ENCODE data around the gene HHIPL1. TPM values are rescaled to one million over a fixed set of nuclear protein-coding genes. Genes with fewer than 3 reads are reported as not detected.

Gene HHIPL1
- total RNA-seq, 1 experiment from 2014 or later, result 0.06 TPM

DNA sequence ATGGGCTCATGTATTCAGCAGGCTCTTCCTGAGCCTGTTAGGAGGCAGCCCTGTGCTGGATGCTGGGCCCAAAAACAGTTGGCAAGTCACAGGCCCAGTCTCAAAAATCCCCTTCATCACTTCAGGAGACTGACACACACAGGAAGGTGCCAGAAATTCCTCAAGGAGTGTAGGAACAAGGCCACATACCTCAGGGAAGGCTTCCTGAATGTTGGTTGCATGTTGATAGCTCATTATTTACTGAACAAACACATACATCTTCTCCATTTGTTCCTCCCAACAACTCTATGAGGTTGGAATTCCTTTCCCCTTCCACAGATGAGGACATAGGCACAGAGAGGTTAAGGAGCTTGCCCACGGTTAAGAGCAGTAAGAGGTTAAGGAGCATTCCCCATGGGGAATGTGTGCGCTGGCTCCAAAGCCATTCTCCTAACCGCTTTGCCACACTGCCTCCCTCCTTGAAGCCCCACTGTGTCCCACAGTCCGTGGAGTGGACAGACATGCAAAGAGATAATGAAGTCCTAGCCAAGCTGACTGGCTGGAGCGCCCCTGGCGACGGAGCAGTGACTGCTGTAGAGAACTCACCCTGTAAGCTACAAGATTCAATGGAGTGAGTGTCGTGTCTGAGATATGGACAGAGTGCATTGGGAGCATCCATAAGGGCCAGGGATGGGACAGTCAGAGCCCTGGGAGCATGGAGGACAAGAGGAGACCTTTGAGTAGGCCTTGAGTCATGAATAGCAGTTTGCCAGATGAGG lies 3.3 kb downstream of the HHIPL1 start:
- Histone ChIP-seq H3K27me3 (replicated peaks; ENCODE audit: insufficient read depth, low read depth, low read length, poor library complexity) (peaks cover 17% of the 10 kb centered on the region), H3K27ac (ENCODE audit: low read depth, low read length, poor library complexity, severe bottlenecking) (no peak overlapping the region), H3K9me3 (ENCODE audit: low read depth, low read length, poor library complexity, severe bottlenecking) (no peaks in the 10 kb centered on the region), H3K4me1 (ENCODE audit: insufficient read depth, low read length, poor library complexity, severe bottlenecking) (no peaks in the 10 kb centered on the region), H3K36me3 (ENCODE audit: insufficient read depth, low read length, poor library complexity, severe bottlenecking) (no peaks in the 10 kb centered on the region), H3K4me3 (ENCODE audit: low read depth, low read length, poor library complexity, severe bottlenecking) (no peak overlapping the region)
- intact Hi-C loops (cut with micrococcal nuclease; ENCODE audit: unreplicated experiment), result no loop called here
- TF ChIP-seq, protein P1, sequence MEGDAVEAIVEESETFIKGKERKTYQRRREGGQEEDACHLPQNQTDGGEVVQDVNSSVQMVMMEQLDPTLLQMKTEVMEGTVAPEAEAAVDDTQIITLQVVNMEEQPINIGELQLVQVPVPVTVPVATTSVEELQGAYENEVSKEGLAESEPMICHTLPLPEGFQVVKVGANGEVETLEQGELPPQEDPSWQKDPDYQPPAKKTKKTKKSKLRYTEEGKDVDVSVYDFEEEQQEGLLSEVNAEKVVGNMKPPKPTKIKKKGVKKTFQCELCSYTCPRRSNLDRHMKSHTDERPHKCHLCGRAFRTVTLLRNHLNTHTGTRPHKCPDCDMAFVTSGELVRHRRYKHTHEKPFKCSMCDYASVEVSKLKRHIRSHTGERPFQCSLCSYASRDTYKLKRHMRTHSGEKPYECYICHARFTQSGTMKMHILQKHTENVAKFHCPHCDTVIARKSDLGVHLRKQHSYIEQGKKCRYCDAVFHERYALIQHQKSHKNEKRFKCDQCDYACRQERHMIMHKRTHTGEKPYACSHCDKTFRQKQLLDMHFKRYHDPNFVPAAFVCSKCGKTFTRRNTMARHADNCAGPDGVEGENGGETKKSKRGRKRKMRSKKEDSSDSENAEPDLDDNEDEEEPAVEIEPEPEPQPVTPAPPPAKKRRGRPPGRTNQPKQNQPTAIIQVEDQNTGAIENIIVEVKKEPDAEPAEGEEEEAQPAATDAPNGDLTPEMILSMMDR (conservative IDR thresholded peaks at IDR 0.05; ENCODE audit: low read depth, low read length), result no peak
- TF ChIP-seq EZH2 (IDR thresholded peaks at IDR 0.05; ENCODE audit: borderline replicate concordance, low read depth, low read length, poor library complexity, severe bottlenecking), result no peak
- no peak for DNase-seq (ENCODE audit: low spot score)
- ChIA-PET CTCF (no interaction called here), POLR2A (ENCODE audit: low non-redundant PET) (no interaction called here)
- no TSS peak for BruUV-seq (replicated peaks)

GRCh38 chr14:99649219-99649618 lies 4.3 kb downstream of the HHIPL1 start:
- no peaks in the 10 kb centered on the region for H3K36me3 ChIP-seq (ENCODE audit: insufficient read depth, low read length, poor library complexity, severe bottlenecking)
- ChIA-PET POLR2A (ENCODE audit: low non-redundant PET) (no interaction called here), CTCF (no interaction called here)
- no peak for DNase-seq (ENCODE audit: low spot score)
- H3K4me1 ChIP-seq (ENCODE audit: insufficient read depth, low read length, poor library complexity, severe bottlenecking), result peaks cover 3% of the 10 kb centered on the region
- H3K9me3 ChIP-seq (ENCODE audit: low read depth, low read length, poor library complexity, severe bottlenecking), result no peaks in the 10 kb centered on the region
- intact Hi-C loops (cut with micrococcal nuclease; ENCODE audit: unreplicated experiment), result no loop called here
- peaks cover 17% of the 10 kb centered on the region for H3K27me3 ChIP-seq (replicated peaks; ENCODE audit: insufficient read depth, low read depth, low read length, poor library complexity)
- TF ChIP-seq, protein P1 (conservative IDR thresholded peaks at IDR 0.05; ENCODE audit: low read depth, low read length), result no peak
- no peak for TF ChIP-seq EZH2 (IDR thresholded peaks at IDR 0.05; ENCODE audit: borderline replicate concordance, low read depth, low read length, poor library complexity, severe bottlenecking)
- BruUV-seq (replicated peaks), result no TSS peak
- H3K27ac ChIP-seq (ENCODE audit: low read depth, low read length, poor library complexity, severe bottlenecking), result no peak overlapping the region
- H3K4me3 ChIP-seq (ENCODE audit: low read depth, low read length, poor library complexity, severe bottlenecking), result no peak overlapping the region

GRCh38 chr14:99649643-99650042 lies 4.7 kb downstream of the HHIPL1 start:
- Histone ChIP-seq H3K4me1 (ENCODE audit: insufficient read depth, low read length, poor library complexity, severe bottlenecking) (peaks cover 5% of the 10 kb centered on the region), H3K9me3 (ENCODE audit: low read depth, low read length, poor library complexity, severe bottlenecking) (no peaks in the 10 kb centered on the region), H3K36me3 (ENCODE audit: insufficient read depth, low read length, poor library complexity, severe bottlenecking) (no peaks in the 10 kb centered on the region), H3K4me3 (ENCODE audit: low read depth, low read length, poor library complexity, severe bottlenecking) (no peak overlapping the region), H3K27me3 (replicated peaks; ENCODE audit: insufficient read depth, low read depth, low read length, poor library complexity) (peaks cover 14% of the 10 kb centered on the region), H3K27ac (ENCODE audit: low read depth, low read length, poor library complexity, severe bottlenecking) (no peak overlapping the region)
- intact Hi-C loops (cut with micrococcal nuclease; ENCODE audit: unreplicated experiment), result no loop called here
- CTCF ChIA-PET, result no interaction called here
- POLR2A ChIA-PET (ENCODE audit: low non-redundant PET), result no interaction called here
- BruUV-seq (replicated peaks), result no TSS peak
- TF ChIP-seq, protein P1 (conservative IDR thresholded peaks at IDR 0.05; ENCODE audit: low read depth, low read length), result no peak
- TF ChIP-seq EZH2 (IDR thresholded peaks at IDR 0.05; ENCODE audit: borderline replicate concordance, low read depth, low read length, poor library complexity, severe bottlenecking), result no peak
- DNase-seq (ENCODE audit: low spot score), result no peak

All from A673 (cell line).